ENCODE results near the gene WAC. TPM values are rescaled to one million over a fixed set of nuclear protein-coding genes. Genes with fewer than 3 reads are reported as not detected.
A peak's percentile ranks its signal among the peaks of the same experiment; 100 is the strongest.
"Not testable (repeated sequence)": the region's sequence is repeated elsewhere in the genome, so short reads cannot be mapped to it uniquely, and the experiment has no call there.

WAC gene
- total RNA-seq, 3 donors from 2014 or later, result 85.7 to 212 (median 111) TPM

- TF ChIP-seq CTCF (IDR thresholded peaks at IDR 0.05), result no peak
- Histone ChIP-seq H3K36me3 (ENCODE audit: low read depth) (no peaks in the 10 kb centered on the region), H3K4me3 (no peak overlapping the region), H3K9me3 (no peaks in the 10 kb centered on the region), H3K4me1 (ENCODE audit: low read depth) (no peaks in the 10 kb centered on the region)
- intact Hi-C loops (cut with DNase I, micrococcal nuclease), result no loop called here
- ATAC-seq, result no peak
- no peak for DNase-seq
Observed at GRCh38 chr10:28505359-28505959, 27.5 kb upstream of the WAC start.

- intact Hi-C loops (cut with DNase I, micrococcal nuclease), result no loop called here
- no peaks in the 10 kb centered on the region for H3K4me1 ChIP-seq (ENCODE audit: low read depth)
- peak; percentile 87 for ATAC-seq
- no peaks in the 10 kb centered on the region for H3K36me3 ChIP-seq (ENCODE audit: low read depth)
- no peak for TF ChIP-seq CTCF (IDR thresholded peaks at IDR 0.05)
- no peaks in the 10 kb centered on the region for H3K9me3 ChIP-seq
- no peak overlapping the region for H3K4me3 ChIP-seq
- peak in 1 of 3 donors; percentile 19 for DNase-seq
Observed at GRCh38 chr10:28508304-28508925, 24.5 kb upstream of the WAC start.

GRCh38 chr10:28509286-28509685 is 23.6 kb upstream of the WAC start:
- H3K4me3 ChIP-seq, result no peak overlapping the region
- H3K36me3 ChIP-seq (ENCODE audit: low read depth), result no peaks in the 10 kb centered on the region
- DNase-seq, result peak in 1 of 3 donors; percentile 16
- no peak for TF ChIP-seq CTCF (IDR thresholded peaks at IDR 0.05)
- intact Hi-C loops (cut with DNase I, micrococcal nuclease), result no loop called here
- no peaks in the 10 kb centered on the region for H3K9me3 ChIP-seq
- H3K4me1 ChIP-seq (ENCODE audit: low read depth), result no peaks in the 10 kb centered on the region
- ATAC-seq, result peak; percentile 79

- Histone ChIP-seq H3K4me3 (no peak overlapping the region), H3K9me3 (no peaks in the 10 kb centered on the region), H3K4me1 (ENCODE audit: low read depth) (no peaks in the 10 kb centered on the region), H3K36me3 (ENCODE audit: low read depth) (no peaks in the 10 kb centered on the region)
- no peak for TF ChIP-seq CTCF (IDR thresholded peaks at IDR 0.05)
- DNase-seq, result no peak
- no peak for ATAC-seq
- intact Hi-C loops (cut with DNase I, micrococcal nuclease), result no loop called here
Observed at GRCh38 chr10:28514648-28515047, 18.3 kb upstream of the WAC start.

- no peak for DNase-seq
- no peak for TF ChIP-seq CTCF (IDR thresholded peaks at IDR 0.05)
- H3K4me1 ChIP-seq (ENCODE audit: low read depth), result no peaks in the 10 kb centered on the region
- intact Hi-C loops (cut with DNase I, micrococcal nuclease), result no loop called here
- H3K4me3 ChIP-seq, result no peak overlapping the region
- peaks cover 7% of the 10 kb centered on the region for H3K9me3 ChIP-seq
- no peak for ATAC-seq
- no peaks in the 10 kb centered on the region for H3K36me3 ChIP-seq (ENCODE audit: low read depth)
Observed at GRCh38 chr10:28520346-28520745, 12.6 kb upstream of the WAC start.

- ATAC-seq; H3K4me1 ChIP-seq (ENCODE audit: low read depth); intact Hi-C loops (cut with DNase I, micrococcal nuclease): not testable (repeated sequence)
Observed at GRCh38 chr10:28520828-28521227, 12.1 kb upstream of the WAC start.

GRCh38 chr10:28521961-28522360 is 11.0 kb upstream of the WAC start:
- H3K36me3 ChIP-seq (ENCODE audit: low read depth); H3K4me1 ChIP-seq (ENCODE audit: low read depth); ATAC-seq; intact Hi-C loops (cut with DNase I, micrococcal nuclease); H3K4me3 ChIP-seq; DNase-seq; H3K9me3 ChIP-seq: not testable (repeated sequence)

More at GRCh38 chr10:28520828-28521227, 12.1 kb upstream of the WAC start:
- not testable (repeated sequence) for H3K36me3 ChIP-seq (ENCODE audit: low read depth); H3K9me3 ChIP-seq; DNase-seq; H3K4me3 ChIP-seq

All from mucosa of descending colon (tissue), 3 donors.